ENCODE results near the gene TTC6. TPM values are rescaled to one million over a fixed set of nuclear protein-coding genes. Genes with fewer than 3 reads are reported as not detected.
A peak's percentile ranks its signal among the peaks of the same experiment; 100 is the strongest.

The TTC6 gene
- total RNA-seq, 1 donor: under 0.01 TPM

DNA sequence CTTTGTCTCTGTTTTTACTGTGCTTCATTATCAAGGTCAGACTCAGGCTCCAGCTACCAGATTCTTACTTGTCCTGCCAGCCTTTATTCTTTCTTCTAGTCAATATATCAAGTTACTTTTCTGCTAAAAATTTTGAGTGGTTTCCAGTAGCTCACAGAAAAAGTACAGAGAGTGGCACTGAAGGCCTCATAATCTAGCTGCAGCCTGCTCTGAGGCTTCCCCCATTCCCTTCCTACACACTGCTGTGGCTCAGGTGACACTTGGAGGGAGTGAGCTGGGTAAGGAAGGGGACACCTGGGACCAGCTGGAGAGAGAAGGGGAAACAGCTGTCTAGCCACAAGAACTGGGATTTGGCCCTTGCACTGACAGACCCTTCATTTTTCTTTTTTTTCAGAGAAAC, 25.4 kb downstream of the TTC6 start:
- Histone ChIP-seq H4K20me1 (ENCODE audit: insufficient read depth, low read length) (no peaks in the 10 kb centered on the region), H3K27ac (ENCODE audit: low read depth, low read length) (no peak overlapping the region), H3K79me2 (ENCODE audit: insufficient read depth, low read length) (no peaks in the 10 kb centered on the region), H3K9me3 (ENCODE audit: low read depth, low read length) (peaks cover 3% of the 10 kb centered on the region), H3K4me3 (ENCODE audit: insufficient read depth, low read length) (no peak overlapping the region), H3K36me3 (ENCODE audit: insufficient read depth, low read length) (no peaks in the 10 kb centered on the region), H3K4me1 (ENCODE audit: insufficient read depth, low read length) (no peaks in the 10 kb centered on the region), H3K27me3 (ENCODE audit: insufficient read depth, low read length) (peaks cover 9% of the 10 kb centered on the region), H3K4me2 (ENCODE audit: insufficient read depth, low read length) (no peak overlapping the region), H2AFZ (ENCODE audit: low read length) (no peak overlapping the region)
- TF ChIP-seq, protein P1, sequence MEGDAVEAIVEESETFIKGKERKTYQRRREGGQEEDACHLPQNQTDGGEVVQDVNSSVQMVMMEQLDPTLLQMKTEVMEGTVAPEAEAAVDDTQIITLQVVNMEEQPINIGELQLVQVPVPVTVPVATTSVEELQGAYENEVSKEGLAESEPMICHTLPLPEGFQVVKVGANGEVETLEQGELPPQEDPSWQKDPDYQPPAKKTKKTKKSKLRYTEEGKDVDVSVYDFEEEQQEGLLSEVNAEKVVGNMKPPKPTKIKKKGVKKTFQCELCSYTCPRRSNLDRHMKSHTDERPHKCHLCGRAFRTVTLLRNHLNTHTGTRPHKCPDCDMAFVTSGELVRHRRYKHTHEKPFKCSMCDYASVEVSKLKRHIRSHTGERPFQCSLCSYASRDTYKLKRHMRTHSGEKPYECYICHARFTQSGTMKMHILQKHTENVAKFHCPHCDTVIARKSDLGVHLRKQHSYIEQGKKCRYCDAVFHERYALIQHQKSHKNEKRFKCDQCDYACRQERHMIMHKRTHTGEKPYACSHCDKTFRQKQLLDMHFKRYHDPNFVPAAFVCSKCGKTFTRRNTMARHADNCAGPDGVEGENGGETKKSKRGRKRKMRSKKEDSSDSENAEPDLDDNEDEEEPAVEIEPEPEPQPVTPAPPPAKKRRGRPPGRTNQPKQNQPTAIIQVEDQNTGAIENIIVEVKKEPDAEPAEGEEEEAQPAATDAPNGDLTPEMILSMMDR (IDR thresholded peaks at IDR 0.05; ENCODE audit: extremely low read depth, low read depth, low read length): no peak
- peak; percentile 81 for DNase-seq (ENCODE audit: insufficient read length, low spot score, missing footprints)

DNA sequence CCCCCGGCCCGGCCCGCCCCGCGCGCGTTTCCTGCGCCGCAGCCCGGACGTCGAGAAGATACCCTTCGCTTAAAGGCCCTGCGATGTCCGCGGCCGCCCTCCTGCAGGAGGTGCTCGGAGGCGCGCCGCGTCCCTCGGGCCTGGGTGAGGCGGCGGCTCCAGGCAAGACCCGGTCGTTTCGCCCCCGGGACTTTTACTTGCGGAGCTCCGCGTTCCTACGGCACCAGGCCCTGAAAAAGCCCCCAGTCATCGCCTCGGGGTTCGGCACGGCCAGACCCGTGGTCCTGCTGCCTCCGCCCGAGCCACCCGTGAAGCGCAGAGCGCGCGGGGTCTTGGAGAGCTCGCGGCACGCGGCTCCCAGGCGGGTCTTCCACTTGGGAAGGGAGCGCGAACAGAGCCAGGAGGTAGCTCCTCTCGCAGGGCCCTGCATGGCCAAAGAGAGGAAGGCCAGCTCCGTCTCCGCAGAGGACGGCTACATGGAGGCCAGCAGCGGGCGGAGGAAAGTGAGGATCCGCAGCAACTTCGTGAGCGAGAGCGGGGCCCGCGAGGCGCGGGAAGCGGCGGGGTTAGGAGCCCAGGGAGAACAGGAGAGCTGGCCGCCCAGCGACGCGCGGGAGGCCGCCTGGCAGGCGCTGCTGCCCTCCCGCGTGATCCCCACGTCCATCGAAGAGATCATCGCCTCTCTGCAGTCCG, 26.9 kb downstream of the TTC6 start:
- Histone ChIP-seq H4K20me1 (ENCODE audit: insufficient read depth, low read length) (no peaks in the 10 kb centered on the region), H3K79me2 (ENCODE audit: insufficient read depth, low read length) (no peaks in the 10 kb centered on the region), H2AFZ (ENCODE audit: low read length) (peak overlapping the region; percentile 76), H3K4me2 (ENCODE audit: insufficient read depth, low read length) (peak overlapping the region; percentile 64), H3K27ac (ENCODE audit: low read depth, low read length) (no peak overlapping the region), H3K36me3 (ENCODE audit: insufficient read depth, low read length) (no peaks in the 10 kb centered on the region), H3K4me1 (ENCODE audit: insufficient read depth, low read length) (no peaks in the 10 kb centered on the region), H3K4me3 (ENCODE audit: insufficient read depth, low read length) (peak overlapping the region; percentile 53), H3K27me3 (ENCODE audit: insufficient read depth, low read length) (peaks cover 9% of the 10 kb centered on the region), H3K9me3 (ENCODE audit: low read depth, low read length) (no peaks in the 10 kb centered on the region)
- TF ChIP-seq, protein P1 (IDR thresholded peaks at IDR 0.05; ENCODE audit: extremely low read depth, low read depth, low read length): no peak
- DNase-seq (ENCODE audit: insufficient read length, low spot score, missing footprints): peak; percentile 62

DNA sequence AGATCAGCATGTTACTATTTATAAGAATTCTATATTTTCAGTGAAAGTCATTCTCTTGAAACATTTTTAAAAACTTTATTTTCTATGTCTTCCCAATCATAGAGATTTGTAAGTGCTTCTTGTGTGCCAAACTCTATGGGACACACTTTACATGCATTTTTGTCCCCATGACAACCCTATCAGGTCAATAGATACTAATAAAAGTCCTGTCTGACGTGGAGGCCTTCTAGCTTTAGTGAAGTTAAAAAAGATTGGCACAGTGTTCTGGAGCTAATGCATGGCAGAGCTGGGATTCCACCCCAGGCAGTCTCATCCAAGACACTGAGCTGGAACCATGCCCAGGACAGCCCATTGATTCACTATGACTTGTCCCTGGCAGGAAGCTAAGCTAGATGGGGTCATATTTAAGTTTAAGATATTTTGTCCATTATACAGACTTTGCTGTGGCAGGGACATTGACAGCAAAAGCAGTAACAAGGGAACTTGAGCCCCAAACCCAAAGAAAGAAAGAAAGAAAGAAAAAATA, 28.1 kb downstream of the TTC6 start:
- H3K79me2 ChIP-seq (ENCODE audit: insufficient read depth, low read length): no peaks in the 10 kb centered on the region
- H3K4me1 ChIP-seq (ENCODE audit: insufficient read depth, low read length): no peaks in the 10 kb centered on the region
- no peak overlapping the region for H3K27ac ChIP-seq (ENCODE audit: low read depth, low read length)
- peaks cover 9% of the 10 kb centered on the region for H3K27me3 ChIP-seq (ENCODE audit: insufficient read depth, low read length)
- no peak overlapping the region for H3K4me2 ChIP-seq (ENCODE audit: insufficient read depth, low read length)
- TF ChIP-seq, protein P1 (IDR thresholded peaks at IDR 0.05; ENCODE audit: extremely low read depth, low read depth, low read length): no peak
- H3K36me3 ChIP-seq (ENCODE audit: insufficient read depth, low read length): no peaks in the 10 kb centered on the region
- no peaks in the 10 kb centered on the region for H4K20me1 ChIP-seq (ENCODE audit: insufficient read depth, low read length)
- H2AFZ ChIP-seq (ENCODE audit: low read length): no peak overlapping the region
- no peak overlapping the region for H3K4me3 ChIP-seq (ENCODE audit: insufficient read depth, low read length)
- H3K9me3 ChIP-seq (ENCODE audit: low read depth, low read length): no peaks in the 10 kb centered on the region
- DNase-seq (ENCODE audit: insufficient read length, low spot score, missing footprints): peak; percentile 81

DNA sequence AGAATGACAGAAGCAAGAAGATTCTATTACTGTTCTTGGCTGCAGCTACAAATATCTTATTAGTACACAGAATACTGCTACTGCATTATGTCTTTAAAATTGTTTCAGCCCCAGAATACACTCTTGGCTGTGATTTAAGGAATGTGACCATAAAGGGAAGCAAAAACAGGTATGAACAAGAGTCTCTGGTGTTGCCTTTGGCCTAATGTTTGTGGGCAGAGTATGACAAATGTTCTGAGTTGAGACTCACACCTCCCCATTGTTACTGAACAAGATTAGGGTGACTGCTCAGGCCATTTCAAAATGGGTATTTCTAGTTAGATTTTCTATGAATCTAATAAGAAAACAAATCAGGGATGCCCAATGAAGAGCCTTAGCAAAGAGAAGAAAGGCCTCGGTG, 28.5 kb downstream of the TTC6 start:
- TF ChIP-seq, protein P1 (IDR thresholded peaks at IDR 0.05; ENCODE audit: extremely low read depth, low read depth, low read length): no peak
- Histone ChIP-seq H3K36me3 (ENCODE audit: insufficient read depth, low read length) (no peaks in the 10 kb centered on the region), H3K4me1 (ENCODE audit: insufficient read depth, low read length) (no peaks in the 10 kb centered on the region), H4K20me1 (ENCODE audit: insufficient read depth, low read length) (no peaks in the 10 kb centered on the region), H3K4me2 (ENCODE audit: insufficient read depth, low read length) (no peak overlapping the region), H3K9me3 (ENCODE audit: low read depth, low read length) (no peaks in the 10 kb centered on the region), H3K4me3 (ENCODE audit: insufficient read depth, low read length) (no peak overlapping the region), H2AFZ (ENCODE audit: low read length) (no peak overlapping the region), H3K27ac (ENCODE audit: low read depth, low read length) (no peak overlapping the region), H3K79me2 (ENCODE audit: insufficient read depth, low read length) (no peaks in the 10 kb centered on the region), H3K27me3 (ENCODE audit: insufficient read depth, low read length) (peaks cover 9% of the 10 kb centered on the region)
- peak; percentile 32 for DNase-seq (ENCODE audit: insufficient read length, low spot score, missing footprints)
